CD1c-positive myeloid dendritic cell (primary cell): ENCODE measurements around the gene MICU1.
"Not testable (repeated sequence)": the region's sequence is repeated elsewhere in the genome, so short reads cannot be mapped to it uniquely, and the experiment has no call there.

Experiments
- DNase-seq: peaks from one replicate; pipeline ENCODE4 v3.0.0-alpha.2; 2016; ENCODE audit errors: extremely low spot score

The MICU1 gene

DNA sequence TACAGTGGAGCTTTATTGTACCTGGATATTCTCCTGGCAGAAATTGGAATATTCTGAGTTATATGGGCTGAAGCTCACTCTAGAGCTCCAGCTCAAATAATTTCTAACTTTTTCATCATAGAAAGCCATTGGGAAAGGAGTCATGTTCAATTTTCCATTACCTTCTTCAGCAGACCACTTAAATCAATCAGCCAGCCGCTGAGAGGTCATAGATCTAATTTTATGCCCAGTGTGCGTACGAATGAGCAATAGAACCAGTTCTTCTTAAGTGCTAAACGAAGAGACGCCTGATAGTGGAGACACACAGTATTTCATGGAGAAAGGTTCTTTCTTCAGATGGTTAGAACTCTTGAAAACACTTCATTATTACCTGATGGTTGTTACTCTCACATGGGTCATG, 236.2 kb downstream of the MICU1 start:
- no peak for DNase-seq

DNA sequence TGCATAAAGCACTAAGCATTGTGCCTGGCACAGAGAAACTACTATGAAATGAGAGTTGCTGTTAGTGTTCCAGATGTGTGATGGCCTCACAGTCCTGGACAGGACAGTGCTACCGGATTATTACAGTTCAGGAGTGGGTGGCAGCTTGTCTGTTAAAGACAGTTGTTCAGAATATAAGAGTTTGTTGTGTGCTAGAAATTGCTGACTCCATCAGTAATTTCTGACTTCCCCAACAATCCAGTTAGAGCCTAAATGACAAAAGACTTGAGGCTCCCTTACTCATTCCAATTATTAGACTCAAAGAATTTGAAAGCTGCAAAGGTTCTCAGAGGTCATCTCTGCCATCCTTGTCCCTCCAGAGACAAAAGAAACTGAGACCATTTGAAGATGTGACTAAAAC, 236.9 kb downstream of the MICU1 start:
- no peak for DNase-seq

DNA sequence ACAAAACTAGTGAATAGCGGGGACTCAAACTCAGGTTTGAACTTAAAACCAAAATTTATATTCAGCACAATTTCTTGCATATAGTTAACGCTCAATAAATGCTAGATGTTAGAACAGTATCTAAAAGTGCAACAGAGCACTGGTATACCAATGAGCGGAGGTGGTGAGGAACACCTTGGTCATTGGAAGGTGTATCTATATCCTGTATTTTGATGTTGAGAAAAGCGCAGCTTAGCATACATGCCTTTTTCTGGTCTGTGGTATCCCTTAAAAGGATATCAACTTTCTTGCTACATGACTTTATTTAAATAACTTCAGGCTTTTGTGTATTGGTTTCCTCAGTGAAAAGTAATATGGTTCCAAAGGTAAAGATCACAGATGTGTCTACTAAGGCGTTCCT, 237.8 kb downstream of the MICU1 start:
- no peak for DNase-seq

DNA sequence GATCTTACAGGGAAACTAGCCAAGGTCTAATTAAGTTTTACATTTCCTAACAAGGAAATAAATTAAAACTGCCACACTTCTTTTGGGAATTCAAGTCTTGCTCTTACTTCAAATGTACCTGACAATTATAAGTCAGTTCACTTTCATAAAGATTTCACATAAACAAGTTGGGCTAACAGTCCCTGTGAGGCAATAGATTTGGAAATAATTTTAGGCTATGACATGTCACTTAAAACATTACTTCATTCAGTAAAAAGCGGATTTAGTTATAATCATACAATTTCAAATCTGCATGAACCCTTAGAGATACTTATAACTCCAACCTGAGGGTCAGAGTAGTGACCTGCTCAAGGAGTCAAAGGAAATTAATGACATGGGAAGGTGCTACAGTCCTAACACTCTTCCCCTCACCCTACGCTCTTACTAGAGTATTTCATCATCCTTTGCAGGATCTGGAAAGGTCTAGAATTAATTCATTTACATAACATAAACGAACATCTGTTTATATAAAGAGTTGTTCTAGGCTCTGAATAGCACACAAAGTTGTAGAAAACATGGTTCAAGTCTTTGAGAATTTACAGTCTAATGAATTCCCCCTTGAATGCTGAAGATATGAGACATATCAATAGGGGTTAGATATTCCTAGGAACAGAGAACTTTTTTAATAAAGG, 238.8 kb downstream of the MICU1 start:
- DNase-seq = no peak

DNA sequence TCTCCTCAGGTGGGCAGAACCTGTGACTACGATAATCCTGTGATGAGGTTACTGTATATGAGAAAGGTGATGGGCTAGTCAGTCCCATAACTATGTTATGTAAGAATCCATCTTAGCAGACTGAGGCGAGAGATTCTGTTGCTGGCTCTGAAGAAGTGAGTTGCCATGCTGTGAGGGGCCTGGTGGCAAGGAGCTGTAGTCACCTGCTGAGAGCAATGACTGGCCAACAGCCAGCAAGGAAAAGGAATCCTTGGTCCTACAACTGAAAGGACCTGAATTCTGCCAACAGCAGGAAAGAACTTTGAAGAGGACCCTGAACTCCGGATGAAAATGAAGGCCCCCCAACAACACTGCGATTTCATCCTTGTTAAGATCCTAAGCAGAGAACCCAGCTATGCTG, 240.2 kb downstream of the MICU1 start:
- DNase-seq = no peak

DNA sequence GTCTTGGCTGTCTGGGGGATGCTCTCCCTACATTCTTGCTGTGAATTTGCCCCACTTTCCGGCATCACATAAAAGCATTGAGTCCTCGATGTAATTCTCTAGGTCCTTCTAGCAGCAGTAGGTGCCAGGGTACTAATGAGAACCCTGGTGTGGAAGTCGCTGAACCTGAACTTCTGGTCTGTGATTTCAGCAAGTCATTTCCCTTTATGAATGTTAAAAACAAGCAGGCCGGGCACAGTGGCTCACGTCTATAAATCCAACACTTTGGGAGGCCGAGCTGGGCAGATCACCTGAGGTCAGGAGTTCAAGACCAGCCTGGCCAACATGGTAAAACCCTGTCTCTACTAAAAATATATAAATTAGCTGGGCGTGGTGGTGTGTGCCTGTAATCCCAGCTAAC, 240.9 kb downstream of the MICU1 start:
- DNase-seq = not testable (repeated sequence)

DNA sequence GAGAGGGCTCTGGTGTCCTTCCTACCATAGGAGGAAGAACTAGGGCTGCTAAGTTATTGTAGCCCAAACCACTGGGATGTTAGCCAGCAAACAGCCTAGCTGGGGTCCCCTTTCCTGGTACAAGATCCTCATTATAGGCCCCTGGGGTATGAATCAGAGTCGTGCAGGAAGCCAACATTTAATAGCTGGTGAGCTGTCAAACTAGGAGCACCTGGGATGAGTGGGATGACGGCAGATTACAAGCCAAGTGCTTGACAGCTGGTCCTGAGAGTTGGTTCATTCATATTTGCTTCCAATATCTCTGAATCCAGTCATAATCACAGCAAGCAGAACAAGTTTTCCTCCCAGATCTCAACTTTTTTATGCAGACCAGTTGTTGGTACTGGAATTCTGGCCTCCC, 246.1 kb downstream of the MICU1 start:
- no peak for DNase-seq

DNA sequence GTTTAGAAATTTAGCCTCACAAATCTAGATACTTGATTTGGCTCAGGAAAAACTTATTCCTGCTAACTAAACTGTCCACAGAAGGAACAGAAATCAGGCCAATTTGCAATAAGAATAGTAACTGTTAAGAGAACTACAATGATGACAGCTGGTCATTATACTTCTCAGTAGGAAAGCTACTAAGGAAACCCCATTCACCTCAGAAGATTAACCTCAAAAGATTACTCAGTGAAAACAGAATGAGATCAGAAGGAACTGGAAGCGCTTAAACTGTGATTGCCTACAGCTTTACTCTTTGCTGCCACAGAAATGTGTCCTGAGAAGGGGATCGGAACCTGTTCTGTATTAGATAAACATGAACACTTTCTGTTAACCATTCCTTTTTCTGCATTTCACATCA, 246.8 kb downstream of the MICU1 start:
- DNase-seq = no peak

DNA sequence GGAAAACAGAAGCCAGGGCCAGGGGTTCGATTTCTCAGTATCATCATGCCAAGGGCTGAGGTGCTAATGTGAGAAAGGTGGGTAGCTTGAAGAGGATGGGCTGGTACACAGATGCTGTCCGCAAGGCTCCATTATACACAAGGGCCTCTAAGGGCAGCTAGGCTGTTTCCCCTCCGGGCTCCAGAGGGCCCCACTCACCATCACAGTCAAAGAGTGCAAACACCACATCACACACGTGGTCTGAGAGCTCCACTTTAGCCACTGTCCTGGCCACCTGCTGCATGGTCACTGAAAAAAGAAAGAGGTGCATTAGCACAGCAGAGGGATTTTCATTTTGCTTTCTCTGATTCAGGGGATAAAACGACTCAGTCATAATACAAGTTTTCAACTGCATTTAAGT, 250.3 kb downstream of the MICU1 start:
- DNase-seq = no peak

DNA sequence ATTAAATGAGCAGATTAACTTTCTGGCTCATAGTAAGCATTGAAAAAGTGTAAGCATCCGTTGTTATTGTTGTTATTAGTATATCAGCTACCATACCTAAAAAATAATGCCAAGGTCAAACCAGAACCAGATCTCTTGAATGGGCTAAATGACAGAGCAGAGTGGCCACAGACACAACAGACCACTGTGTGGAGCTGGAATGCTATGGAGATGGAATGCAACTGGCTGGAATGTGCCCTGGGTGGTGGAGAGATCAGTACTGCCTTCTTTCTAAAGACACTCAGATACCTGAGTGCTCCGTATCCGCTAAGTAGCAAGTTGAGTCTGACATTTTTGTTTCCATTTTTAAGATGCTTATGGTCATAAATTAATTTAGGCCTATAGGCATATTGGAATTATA, 250.7 kb downstream of the MICU1 start:
- DNase-seq = no peak

DNA sequence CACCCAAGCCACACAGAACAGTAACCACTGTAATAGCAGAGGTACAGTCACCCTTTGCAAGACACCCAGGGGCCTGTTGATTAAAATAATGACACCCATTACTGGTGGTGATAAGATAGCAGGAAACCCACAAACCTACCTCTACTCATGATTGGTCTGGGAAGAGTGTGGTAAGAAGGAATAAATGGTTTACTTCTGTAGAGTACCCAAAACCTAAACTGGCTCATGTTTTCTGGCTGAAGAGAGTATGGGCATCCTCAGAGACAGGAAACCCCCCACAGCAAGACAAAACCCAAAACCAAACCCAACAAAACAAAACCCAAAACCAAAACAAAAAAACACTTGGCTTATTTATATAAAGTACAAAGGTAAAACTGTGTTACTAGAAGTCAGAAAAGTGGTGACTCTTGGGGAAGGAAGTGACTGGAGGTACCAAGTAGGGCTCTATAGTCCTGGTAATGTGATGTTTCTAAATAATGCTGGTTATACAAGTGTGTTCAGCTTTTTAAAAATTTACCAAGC, 255.6 kb downstream of the MICU1 start:
- no peak for DNase-seq

DNA sequence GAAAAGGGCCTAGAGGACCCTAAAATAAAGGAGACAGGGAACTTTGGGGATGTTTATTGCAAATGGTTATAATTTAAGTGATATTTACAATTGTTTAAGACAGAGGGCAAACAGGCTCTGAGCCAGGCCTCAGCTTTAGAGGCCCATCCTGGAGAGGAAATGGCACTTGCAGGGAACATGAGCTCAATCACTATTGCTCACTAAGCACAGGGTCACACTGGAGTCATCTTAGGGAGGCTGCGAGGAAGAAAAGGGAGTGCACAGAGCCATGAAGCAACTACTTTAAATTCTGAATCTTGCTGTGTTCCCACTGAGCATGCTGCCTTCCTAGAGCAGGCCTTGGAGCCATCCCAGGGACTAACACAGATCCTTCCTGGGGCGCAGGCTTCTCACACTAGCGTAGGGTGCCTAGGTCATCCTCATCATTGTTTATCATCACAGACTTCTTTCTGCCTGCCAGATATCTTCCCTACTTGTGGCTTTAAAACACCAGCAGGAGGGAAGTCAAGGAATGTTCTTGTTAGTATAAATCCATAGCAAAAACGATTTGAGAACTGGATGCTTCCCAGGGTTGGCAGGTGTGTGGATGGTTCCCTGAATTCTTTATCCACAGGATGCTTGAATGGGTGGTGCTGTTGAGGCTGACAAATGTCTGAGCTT, 258.4 kb downstream of the MICU1 start:
- no peak for DNase-seq

DNA sequence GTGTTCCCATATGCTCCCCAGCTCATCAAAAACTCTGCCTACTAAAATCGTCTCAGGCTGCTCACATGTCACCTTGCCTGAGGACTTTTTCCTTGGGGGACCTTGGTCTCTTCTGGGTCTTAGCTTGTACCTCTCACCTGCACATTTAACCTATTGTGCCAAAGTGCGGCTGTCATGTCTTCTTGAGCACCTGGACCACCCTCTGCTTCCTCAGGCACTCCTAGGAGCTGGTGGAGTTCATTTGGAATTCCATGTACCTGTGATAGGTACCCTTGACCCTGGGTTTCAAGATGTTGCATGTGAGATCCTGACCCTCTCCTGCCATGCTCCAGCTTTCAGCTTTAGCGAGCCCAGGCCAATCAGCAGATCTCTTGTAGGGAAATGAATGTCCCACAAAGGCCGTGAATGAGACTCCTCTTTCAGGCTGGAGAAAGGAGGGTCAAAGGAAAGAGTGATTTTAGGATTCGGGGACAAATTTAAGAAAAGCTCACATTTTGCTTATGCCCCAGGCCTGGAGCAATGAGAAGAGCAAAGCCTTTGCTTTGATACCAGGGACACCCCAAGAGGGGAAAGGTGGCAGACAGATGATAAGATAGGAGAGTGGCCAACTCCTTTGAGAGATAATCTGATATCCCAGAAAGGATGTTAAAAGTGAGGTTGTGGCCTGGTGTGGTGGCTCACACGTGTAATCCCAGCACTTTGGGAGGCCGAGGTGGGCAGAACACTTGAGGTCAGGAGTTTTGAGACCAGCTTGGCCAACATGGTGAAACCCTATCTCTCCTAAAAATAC, 260.6 kb downstream of the MICU1 start:
- no peak for DNase-seq

DNA sequence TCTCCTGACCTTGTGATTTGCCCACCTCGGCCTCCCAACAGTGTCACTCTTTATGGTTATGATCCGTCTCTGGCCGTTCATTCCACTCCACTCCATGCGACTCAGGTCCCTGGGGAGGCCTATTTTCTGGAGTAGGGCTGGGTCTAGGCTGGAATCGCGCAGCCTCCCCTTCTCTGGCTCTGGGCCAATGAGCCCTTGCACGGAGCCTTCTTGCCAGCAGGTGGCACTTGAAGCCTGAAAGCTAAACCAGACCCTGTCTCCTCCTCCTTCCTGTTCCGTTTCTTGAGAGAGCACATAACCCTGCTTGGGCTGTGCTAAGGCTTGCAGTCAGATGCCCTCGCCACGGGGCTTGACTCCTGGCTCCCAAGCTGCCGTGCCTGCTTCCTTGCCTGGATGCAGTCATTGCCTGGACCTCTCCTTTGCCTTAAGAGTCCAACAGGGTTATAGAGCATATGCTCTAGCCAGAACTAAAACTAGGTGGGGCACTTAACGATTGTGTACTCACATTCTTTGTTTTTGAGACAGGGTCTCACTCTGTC, 261.6 kb downstream of the MICU1 start:
- peak; percentile 93 for DNase-seq

DNA sequence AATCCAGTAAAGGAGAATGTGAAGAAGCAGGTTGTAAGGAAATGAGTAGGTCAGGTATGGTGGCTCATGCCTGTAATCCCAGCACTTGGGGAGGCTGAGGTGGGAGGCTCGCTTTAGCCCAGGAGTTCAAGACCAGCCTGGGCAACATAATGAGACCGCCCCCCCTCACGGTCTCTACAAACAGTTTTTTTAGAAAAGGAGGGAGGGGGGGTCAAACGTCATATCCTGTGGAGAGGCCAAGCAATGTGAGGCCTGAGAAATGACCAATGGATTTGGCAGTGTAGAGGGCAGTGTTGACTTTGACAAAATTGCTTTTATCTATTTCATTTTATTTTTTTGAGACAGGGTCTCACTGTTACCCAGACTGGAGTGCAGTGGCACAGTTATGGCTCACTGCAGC, 268.9 kb downstream of the MICU1 start:
- DNase-seq = no peak

DNA sequence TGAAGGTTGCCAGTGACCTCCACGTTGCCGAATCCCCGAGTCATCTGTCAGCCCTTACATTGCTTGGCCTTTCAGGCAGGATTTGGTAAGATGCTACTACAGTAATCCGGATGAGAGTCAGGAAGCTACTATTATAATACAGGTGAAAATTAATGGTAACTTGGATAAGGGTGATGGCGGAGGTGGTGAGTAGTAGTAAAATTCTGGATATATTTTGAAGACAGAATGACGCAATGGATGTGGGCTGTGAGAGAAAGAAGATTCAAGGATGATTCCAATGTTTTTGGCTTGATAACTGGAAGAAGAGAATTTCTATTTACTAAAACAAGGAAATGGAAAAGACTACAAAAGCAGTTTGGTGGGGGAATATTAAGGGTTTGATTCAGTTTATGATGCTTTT, 269.8 kb downstream of the MICU1 start:
- DNase-seq = no peak

DNA sequence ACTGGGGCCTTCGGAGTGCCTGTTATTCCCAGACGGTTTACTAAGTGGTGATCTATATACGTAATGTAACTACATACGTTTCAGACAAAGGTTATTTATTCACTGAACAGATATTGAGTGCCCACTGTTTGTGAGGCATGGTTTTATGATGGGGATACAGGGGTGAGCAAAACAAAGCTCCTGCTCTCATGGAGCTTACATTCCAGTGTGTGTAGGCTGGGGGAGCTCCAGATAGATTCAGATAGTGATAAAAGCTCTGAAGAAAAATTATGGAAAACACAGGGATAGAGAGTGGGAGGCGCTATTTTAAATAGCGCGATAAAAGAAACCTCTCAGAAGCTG, 270.7 kb downstream of the MICU1 start:
- no peak for DNase-seq

DNA sequence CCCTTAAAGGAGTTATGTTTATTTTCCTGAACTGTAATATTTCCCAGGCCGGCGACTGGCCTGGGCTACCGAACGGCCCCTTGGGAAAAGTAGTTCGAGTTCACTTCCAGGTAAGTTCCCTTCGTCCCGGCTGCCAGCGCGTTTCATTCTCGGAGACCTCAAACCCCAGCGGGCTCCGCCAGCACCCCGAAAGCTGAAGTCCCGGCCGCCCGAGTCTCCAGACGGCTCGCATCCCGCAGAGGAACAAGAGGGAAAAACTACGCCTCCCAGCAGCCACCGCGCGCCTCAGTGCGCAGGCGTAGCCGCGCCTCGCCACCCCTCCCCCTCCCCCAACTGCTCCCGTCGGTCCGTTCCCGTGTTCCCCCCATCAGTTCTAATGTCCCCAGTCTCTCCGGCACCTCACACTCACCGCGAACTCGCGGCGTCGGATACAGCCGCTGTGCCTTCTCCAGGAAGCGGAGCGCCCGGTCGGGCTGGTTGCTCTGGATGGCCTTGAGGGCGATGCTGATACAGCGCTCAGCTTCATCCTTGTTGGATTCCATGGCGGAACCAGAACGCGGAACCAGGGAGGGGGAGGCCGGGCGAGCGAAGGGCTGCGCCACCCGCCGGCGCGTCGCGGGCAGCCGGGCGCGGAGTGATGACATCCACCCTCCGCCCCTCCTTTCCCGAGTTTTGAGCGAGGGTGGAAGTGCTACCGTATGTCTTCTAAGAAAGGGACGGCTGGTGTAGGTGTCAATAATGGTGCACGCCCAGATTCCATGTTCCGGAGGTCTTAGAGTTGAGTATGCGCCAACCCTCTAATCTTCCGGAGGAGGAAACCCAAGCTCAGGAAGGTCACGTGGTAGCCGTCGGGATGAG, 271.3 kb downstream of the MICU1 start, which contains the start of gene DNAJB12:
Gene DNAJB12 (minus strand): TSS at position 564 of the 858 bp plus-strand sequence. CDS start 22 bp downstream, at position 542.
- peak; percentile 96 for DNase-seq

DNA sequence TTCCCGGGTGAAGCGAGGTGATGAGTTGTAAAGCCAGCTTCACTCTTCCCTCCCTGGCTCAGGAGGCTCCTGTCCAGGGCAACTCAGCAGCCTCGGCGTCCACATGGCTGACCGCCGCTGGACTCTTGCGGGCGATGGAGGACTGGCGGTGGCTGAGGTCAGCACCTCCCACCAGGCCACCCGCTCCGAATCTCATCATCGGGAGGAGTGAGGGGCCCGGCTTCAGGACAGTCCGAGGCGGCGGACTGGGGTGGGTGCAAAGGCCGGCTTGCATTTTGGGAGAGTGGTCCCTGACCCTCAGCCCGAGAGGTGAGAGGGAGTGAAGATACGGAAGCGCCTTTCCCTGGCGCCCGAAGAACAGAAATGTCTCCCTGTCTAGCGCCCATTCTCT, 271.9 kb downstream of the MICU1 start:
- no peak for DNase-seq

DNA sequence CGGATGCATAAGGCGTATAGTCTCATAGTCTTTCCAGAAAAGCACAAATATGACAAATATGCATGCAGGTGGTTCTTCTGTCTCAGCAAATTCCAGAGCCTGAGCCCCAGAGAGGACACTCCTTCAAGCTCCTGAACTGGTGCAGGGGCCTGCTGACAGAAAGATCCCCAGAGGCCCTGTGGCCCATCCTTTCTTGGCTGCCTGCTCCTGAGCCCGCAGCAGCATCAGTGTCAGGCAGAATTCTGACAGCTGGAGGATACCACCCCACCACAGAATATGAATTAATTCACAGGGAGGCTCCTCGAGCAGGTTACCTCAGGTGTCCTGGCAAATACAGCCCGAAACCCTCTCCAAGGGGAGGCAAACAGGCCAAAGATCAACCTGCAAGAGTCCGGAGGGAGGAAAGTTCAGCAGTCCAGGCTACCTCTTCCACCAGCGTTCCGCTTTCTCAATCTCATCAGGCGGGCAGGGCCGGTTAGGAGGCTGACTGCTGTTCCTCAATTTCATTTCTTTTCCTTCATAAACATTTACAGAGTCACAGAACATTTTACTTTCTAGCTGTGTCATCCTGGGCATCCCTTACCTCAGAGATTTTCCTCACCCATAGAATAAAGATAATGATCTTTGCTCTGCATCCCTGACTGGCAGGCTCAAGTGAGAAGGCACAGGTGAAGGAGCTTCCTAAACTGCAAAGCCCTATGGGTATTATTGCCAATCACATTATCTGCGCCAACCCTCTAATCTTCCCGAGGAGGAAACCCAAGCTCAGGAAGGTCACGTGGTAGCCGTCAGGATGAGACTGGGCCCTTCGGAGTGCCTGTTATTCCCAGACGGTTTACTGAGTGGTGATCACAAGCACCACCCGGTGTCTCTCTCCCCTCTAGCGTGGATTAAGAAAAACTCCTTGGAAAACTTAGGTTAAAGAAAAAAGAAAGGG, 272.6 kb downstream of the MICU1 start:
- DNase-seq = peak; percentile 40
